ENCODE measurements around the gene MCUB.

MCUB gene

DNA sequence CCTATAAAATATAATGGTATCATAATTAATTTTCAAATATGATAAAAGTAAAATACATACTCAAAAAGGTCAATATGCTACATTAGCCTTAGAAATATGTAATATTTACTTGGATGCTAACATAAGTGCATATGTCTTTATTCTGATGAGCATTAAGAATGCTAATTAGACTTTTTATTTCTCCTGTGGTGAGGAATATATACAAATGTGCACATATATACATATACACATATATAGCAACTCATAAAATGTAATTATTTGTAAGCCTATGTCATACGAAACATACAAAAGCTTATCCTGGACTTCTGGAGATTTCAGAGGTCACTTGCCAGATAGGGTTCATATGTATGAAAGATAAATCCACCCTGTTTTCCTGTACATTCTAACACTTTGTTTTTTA is 158.7 kb downstream of the MCUB start:
- Histone ChIP-seq H3K36me3 (ENCODE audit: insufficient read depth, insufficient read length, low read length) (peaks cover 19% of the 10 kb centered on the region), H3K27me3 (ENCODE audit: insufficient read depth, insufficient read length) (no peaks in the 10 kb centered on the region), H3K4me1 (ENCODE audit: insufficient read depth, insufficient read length) (no peaks in the 10 kb centered on the region), H3K9ac (ENCODE audit: insufficient read length, low read depth) (no peak overlapping the region), H3K9me3 (ENCODE audit: insufficient read depth, low read length) (no peaks in the 10 kb centered on the region), H3K4me3 (ENCODE audit: insufficient read length, low read depth) (no peak overlapping the region)
- TF ChIP-seq SUZ12 (IDR thresholded peaks at IDR 0.05; ENCODE audit: extremely low read depth, insufficient read depth, insufficient read length) = no peak
- no peak for TF ChIP-seq YY1 (IDR thresholded peaks at IDR 0.05; ENCODE audit: insufficient read depth, insufficient read length)
- TF ChIP-seq ZNF274 (IDR thresholded peaks at IDR 0.05; ENCODE audit: low read depth, low read length) = no peak
- DNase-seq (ENCODE audit: low read depth, low spot score) = no peak

- DNase-seq (ENCODE audit: low read depth, low spot score) = no peak
- Histone ChIP-seq H3K27me3 (ENCODE audit: insufficient read depth, insufficient read length) (no peaks in the 10 kb centered on the region), H3K9me3 (ENCODE audit: insufficient read depth, low read length) (no peaks in the 10 kb centered on the region), H3K4me3 (ENCODE audit: insufficient read length, low read depth) (no peak overlapping the region), H3K9ac (ENCODE audit: insufficient read length, low read depth) (no peak overlapping the region), H3K4me1 (ENCODE audit: insufficient read depth, insufficient read length) (no peaks in the 10 kb centered on the region), H3K36me3 (ENCODE audit: insufficient read depth, insufficient read length, low read length) (peaks cover 12% of the 10 kb centered on the region)
- TF ChIP-seq YY1 (IDR thresholded peaks at IDR 0.05; ENCODE audit: insufficient read depth, insufficient read length) = no peak
- TF ChIP-seq ZNF274 (IDR thresholded peaks at IDR 0.05; ENCODE audit: low read depth, low read length) = no peak
- TF ChIP-seq SUZ12 (IDR thresholded peaks at IDR 0.05; ENCODE audit: extremely low read depth, insufficient read depth, insufficient read length) = no peak
These were observed 159.6 kb downstream of the MCUB start for GRCh38 chr4:109719604-109720003.

- no peak for TF ChIP-seq SUZ12 (IDR thresholded peaks at IDR 0.05; ENCODE audit: extremely low read depth, insufficient read depth, insufficient read length)
- no peak for TF ChIP-seq YY1 (IDR thresholded peaks at IDR 0.05; ENCODE audit: insufficient read depth, insufficient read length)
- TF ChIP-seq ZNF274 (IDR thresholded peaks at IDR 0.05; ENCODE audit: low read depth, low read length) = no peak
- DNase-seq (ENCODE audit: low read depth, low spot score) = no peak
- Histone ChIP-seq H3K4me3 (ENCODE audit: insufficient read length, low read depth) (no peak overlapping the region), H3K4me1 (ENCODE audit: insufficient read depth, insufficient read length) (no peaks in the 10 kb centered on the region), H3K9me3 (ENCODE audit: insufficient read depth, low read length) (no peaks in the 10 kb centered on the region), H3K36me3 (ENCODE audit: insufficient read depth, insufficient read length, low read length) (peaks cover 12% of the 10 kb centered on the region), H3K27me3 (ENCODE audit: insufficient read depth, insufficient read length) (no peaks in the 10 kb centered on the region), H3K9ac (ENCODE audit: insufficient read length, low read depth) (no peak overlapping the region)
These were observed 161.0 kb downstream of the MCUB start for GRCh38 chr4:109721033-109721432.

GRCh38 chr4:109722357-109722756 is 162.3 kb downstream of the MCUB start:
- H3K4me1 ChIP-seq (ENCODE audit: insufficient read depth, insufficient read length) = no peaks in the 10 kb centered on the region
- no peaks in the 10 kb centered on the region for H3K9me3 ChIP-seq (ENCODE audit: insufficient read depth, low read length)
- TF ChIP-seq SUZ12 (IDR thresholded peaks at IDR 0.05; ENCODE audit: extremely low read depth, insufficient read depth, insufficient read length) = no peak
- no peak for TF ChIP-seq ZNF274 (IDR thresholded peaks at IDR 0.05; ENCODE audit: low read depth, low read length)
- TF ChIP-seq YY1 (IDR thresholded peaks at IDR 0.05; ENCODE audit: insufficient read depth, insufficient read length) = no peak
- H3K4me3 ChIP-seq (ENCODE audit: insufficient read length, low read depth) = no peak overlapping the region
- no peak overlapping the region for H3K9ac ChIP-seq (ENCODE audit: insufficient read length, low read depth)
- no peaks in the 10 kb centered on the region for H3K27me3 ChIP-seq (ENCODE audit: insufficient read depth, insufficient read length)
- DNase-seq (ENCODE audit: low read depth, low spot score) = no peak
- peaks cover 2% of the 10 kb centered on the region for H3K36me3 ChIP-seq (ENCODE audit: insufficient read depth, insufficient read length, low read length)

DNA sequence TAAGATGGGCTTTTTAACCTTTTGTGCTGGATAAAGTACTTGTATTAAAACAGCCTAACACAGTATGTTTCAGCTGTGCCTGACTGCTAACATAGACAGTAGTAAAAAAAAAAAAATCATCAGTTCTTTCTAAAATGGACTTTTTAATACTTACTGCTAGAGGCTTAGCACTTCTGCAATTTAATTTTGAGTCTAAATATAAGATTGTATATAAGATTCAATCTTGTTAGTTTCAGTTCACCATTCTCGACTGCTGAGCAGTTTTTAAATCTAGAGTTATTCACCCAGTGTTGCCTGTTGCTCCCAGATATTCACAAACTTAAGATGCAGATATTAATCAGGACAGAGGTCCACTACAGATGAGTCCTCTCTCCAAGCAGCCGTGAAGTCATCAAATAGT is 163.1 kb downstream of the MCUB start:
- no peak for DNase-seq (ENCODE audit: low read depth, low spot score)
- Histone ChIP-seq H3K4me3 (ENCODE audit: insufficient read length, low read depth) (no peak overlapping the region), H3K27me3 (ENCODE audit: insufficient read depth, insufficient read length) (no peaks in the 10 kb centered on the region), H3K9me3 (ENCODE audit: insufficient read depth, low read length) (no peaks in the 10 kb centered on the region), H3K9ac (ENCODE audit: insufficient read length, low read depth) (no peak overlapping the region), H3K4me1 (ENCODE audit: insufficient read depth, insufficient read length) (no peaks in the 10 kb centered on the region), H3K36me3 (ENCODE audit: insufficient read depth, insufficient read length, low read length) (no peaks in the 10 kb centered on the region)
- TF ChIP-seq YY1 (IDR thresholded peaks at IDR 0.05; ENCODE audit: insufficient read depth, insufficient read length) (no peak), SUZ12 (IDR thresholded peaks at IDR 0.05; ENCODE audit: extremely low read depth, insufficient read depth, insufficient read length) (no peak), ZNF274 (IDR thresholded peaks at IDR 0.05; ENCODE audit: low read depth, low read length) (no peak)

DNA sequence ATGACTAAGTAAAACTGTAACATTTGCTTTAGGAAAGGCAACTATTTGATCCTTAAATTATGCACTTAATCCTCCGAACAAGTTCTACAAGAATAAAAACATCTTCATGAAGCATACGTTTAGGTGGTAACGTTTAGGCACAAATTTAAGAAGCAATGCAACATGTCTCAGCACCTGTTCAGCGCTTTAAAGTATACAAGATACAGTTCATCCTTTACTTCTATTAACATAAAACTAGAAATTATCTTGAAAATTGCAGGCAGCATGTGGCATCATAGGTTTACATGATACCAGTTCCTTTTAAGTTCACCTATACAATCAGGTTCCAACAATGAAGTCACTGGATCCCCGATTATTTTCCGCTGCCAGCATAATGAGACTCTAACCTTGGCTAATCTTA is 168.3 kb downstream of the MCUB start:
- DNase-seq (ENCODE audit: low read depth, low spot score) = no peak
- Histone ChIP-seq H3K9me3 (ENCODE audit: insufficient read depth, low read length) (no peaks in the 10 kb centered on the region), H3K9ac (ENCODE audit: insufficient read length, low read depth) (no peak overlapping the region), H3K27me3 (ENCODE audit: insufficient read depth, insufficient read length) (no peaks in the 10 kb centered on the region), H3K36me3 (ENCODE audit: insufficient read depth, insufficient read length, low read length) (no peaks in the 10 kb centered on the region), H3K4me1 (ENCODE audit: insufficient read depth, insufficient read length) (no peaks in the 10 kb centered on the region), H3K4me3 (ENCODE audit: insufficient read length, low read depth) (no peak overlapping the region)
- no peak for TF ChIP-seq ZNF274 (IDR thresholded peaks at IDR 0.05; ENCODE audit: low read depth, low read length)
- TF ChIP-seq SUZ12 (IDR thresholded peaks at IDR 0.05; ENCODE audit: extremely low read depth, insufficient read depth, insufficient read length) = no peak
- no peak for TF ChIP-seq YY1 (IDR thresholded peaks at IDR 0.05; ENCODE audit: insufficient read depth, insufficient read length)

- H3K36me3 ChIP-seq (ENCODE audit: insufficient read depth, insufficient read length, low read length) = no peaks in the 10 kb centered on the region
- H3K4me1 ChIP-seq (ENCODE audit: insufficient read depth, insufficient read length) = no peaks in the 10 kb centered on the region
- H3K4me3 ChIP-seq (ENCODE audit: insufficient read length, low read depth) = peak overlapping the region; percentile 70
- peak overlapping the region; percentile 86 for H3K9ac ChIP-seq (ENCODE audit: insufficient read length, low read depth)
- TF ChIP-seq YY1 (IDR thresholded peaks at IDR 0.05; ENCODE audit: insufficient read depth, insufficient read length) (no peak), SUZ12 (IDR thresholded peaks at IDR 0.05; ENCODE audit: extremely low read depth, insufficient read depth, insufficient read length) (no peak), ZNF274 (IDR thresholded peaks at IDR 0.05; ENCODE audit: low read depth, low read length) (no peak)
- H3K9me3 ChIP-seq (ENCODE audit: insufficient read depth, low read length) = no peaks in the 10 kb centered on the region
- DNase-seq (ENCODE audit: low read depth, low spot score) = no peak
- H3K27me3 ChIP-seq (ENCODE audit: insufficient read depth, insufficient read length) = no peaks in the 10 kb centered on the region
These were observed 169.2 kb downstream of the MCUB start for GRCh38 chr4:109729117-109729717.
